Bone marrow (tissue), 2 donors: ENCODE measurements around the gene EME1.

Source experiments
- DNase-seq, 2 donors: peaks; one replicate each; lab custom pipeline; 2025; lab: John Stamatoyannopoulos, UW

Gene EME1

GRCh38 chr17:50347894-50348291 is 25.1 kb upstream of the EME1 start:
- no peak for DNase-seq

DNA sequence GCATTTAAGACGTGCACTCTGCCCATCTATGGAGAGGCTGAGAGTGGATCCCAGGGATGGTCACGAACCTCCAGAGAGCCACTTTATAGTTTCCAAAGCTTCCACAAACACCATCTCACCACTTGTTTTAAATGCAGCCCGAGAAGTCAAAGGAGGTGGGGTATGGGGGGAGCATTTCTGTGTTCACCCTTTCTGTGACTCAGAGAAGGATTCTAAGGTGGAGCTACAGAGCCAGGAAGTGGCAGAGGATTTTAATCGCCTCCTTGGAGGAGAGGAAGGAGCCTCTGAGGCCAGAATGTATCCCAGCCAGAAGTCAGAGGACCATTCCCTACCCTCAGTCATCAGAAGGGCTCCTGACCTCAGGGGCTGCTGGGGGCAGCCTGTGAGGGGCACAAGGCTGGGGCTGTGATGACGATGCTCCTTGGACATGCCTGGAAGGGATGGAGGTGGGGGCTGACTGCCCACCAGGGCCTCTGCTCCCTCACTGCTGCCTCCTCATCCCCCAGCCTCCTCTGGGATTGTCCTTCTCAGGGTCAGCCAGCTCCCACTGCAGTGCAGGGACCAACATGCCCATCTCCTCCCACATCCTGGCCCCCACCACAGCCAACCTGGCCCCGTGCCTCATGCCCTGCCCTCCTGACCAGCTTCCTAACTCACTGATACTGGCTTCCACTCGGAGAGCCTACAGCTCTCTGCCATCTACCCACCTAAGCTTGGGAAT is 24.3 kb upstream of the EME1 start:
- DNase-seq = no peak

GRCh38 chr17:50349243-50349600 is 23.8 kb upstream of the EME1 start:
- no peak for DNase-seq

DNA sequence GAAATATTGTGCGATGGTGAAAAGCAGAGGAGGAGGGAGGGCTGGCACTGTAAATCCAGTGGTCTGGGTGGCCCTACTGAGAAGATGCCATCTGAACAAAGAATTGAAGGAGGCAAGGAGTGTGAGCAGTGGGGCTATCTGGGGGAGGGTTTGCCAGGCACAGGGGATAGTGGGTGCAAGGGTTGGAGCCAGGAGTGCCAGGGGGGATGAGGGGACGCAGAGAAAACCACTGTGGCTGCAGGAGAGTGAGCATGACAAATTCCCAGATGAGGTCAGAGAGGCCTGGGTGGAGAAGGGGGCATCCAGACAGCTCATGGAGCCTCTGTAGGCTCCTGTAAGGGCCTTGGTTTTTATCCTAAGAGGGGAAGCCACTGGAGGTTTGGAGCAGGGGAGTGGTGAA is 22.3 kb upstream of the EME1 start:
- no peak for DNase-seq

DNA sequence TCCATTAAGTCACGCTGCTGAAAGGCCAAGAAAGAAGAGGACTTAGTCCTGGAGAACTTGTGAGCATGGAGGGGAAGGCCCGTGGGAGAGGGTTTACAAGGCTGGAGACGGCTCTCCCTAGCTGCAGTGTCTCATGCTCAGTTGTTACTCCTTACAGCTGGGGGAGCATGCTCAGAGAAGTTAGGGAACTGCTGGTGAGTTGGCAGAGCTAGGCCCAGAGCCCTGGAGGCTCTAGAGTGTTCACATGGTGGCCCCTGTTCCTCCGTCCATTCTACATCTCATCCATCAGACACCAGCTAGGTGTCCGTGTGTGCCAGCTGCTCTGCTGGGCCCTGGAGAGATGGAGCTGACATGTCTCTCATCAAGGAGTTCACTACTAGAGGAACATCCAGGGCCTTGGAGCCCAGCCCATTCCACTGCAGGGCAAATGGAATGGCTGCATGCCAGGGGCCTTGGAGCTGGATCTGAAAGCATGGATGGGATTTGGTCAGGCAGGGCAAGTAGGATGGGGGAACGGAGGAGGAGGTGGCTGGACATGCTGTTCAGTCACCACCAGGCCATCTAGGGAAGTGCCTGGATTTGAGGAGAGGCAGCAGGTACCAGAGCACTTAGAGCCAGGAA is 20.8 kb upstream of the EME1 start:
- no peak for DNase-seq

GRCh38 chr17:50352693-50353599 is 20.1 kb upstream of the EME1 start:
- no peak for DNase-seq

GRCh38 chr17:50353600-50354195 is 19.3 kb upstream of the EME1 start:
- DNase-seq = no peak

- no peak for DNase-seq
Observed at GRCh38 chr17:50354198-50354597, 18.8 kb upstream of the EME1 start.

- no peak for DNase-seq
Observed at GRCh38 chr17:50354776-50355175, 18.3 kb upstream of the EME1 start.

- DNase-seq = no peak
Observed at GRCh38 chr17:50355336-50355700, 17.7 kb upstream of the EME1 start.

DNA sequence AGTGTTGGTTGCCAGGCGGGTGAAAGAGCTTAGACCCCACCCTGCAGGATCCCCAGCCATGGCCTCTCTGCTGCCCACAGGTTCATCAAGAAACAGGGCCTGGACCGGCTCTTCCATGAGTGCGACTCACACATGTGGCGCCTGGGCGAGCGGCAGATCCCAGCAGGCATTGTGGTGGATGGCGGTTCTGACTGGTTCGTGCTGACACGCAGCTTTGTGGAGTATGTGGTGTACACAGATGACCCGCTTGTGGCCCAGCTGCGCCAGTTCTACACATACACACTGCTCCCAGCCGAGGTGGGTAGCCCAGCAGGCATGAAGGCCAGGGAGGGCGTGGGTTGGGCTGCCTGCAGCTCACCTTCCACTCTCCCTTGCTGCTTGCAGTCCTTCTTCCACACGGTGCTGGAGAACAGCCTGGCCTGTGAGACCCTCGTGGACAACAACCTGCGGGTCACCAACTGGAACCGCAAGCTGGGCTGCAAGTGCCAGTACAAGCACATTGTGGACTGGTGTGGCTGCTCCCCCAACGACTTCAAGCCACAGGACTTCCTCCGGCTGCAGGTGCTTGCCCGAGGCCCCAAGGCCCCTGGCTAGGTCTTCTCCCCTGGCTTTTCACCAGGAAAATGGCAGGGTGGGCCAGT is 17.2 kb upstream of the EME1 start:
- no peak for DNase-seq

DNA sequence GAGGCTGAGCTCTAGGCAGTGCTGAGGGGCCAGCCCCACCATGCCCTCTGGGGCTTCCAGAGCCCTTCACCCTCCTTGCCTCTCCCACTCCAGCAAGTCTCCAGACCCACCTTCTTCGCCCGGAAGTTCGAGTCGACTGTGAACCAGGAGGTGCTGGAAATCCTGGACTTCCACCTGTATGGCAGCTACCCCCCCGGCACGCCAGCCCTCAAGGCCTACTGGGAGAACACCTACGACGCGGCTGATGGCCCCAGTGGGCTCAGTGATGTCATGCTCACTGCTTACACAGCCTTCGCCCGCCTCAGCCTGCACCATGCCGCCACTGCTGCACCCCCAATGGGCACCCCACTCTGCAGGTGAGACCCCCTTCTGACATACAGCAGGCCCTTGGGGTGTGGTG is 16.6 kb upstream of the EME1 start:
- no peak for DNase-seq

DNA sequence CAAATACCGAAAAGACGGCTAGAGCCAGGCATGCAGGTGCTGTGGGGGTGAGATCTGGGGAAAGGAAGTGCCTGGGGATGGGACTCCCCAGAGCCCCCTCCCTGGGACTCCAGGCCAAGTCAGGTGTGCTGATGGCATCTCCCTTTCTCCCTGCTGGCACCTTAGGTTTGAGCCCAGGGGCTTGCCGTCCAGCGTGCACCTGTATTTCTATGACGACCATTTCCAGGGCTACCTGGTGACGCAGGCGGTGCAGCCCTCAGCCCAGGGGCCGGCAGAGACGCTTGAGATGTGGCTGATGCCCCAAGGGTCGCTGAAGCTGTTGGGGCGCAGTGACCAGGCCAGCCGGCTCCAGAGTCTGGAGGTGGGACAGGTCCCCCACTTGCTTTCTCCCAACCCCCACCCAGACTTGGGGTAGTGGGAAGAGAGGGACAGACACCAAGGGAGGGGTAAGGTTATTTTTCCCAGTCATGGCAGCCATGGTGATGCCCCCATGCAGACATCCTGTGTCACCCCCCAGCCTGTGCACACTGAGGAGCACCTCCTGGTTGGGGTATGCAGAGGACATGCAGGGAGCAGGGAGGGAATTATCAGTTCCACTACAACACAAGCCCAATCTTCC is 16.0 kb upstream of the EME1 start:
- DNase-seq = no peak

DNA sequence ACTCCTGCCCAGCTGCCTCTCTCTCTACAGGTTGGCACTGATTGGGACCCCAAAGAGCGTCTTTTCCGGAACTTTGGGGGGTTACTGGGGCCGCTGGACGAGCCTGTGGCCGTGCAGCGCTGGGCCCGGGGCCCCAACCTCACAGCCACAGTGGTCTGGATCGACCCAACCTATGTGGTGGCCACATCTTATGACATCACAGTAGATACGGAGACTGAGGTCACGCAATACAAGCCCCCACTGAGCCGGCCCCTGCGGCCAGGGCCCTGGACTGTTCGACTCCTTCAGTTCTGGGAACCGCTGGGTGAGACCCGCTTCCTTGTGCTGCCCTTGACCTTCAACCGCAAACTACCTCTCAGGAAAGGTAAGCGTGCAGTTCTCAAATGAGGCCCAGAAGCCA is 14.9 kb upstream of the EME1 start:
- no peak for DNase-seq

GRCh38 chr17:50359005-50359699 is 13.9 kb upstream of the EME1 start:
- DNase-seq = no peak

GRCh38 chr17:50359998-50360461 is 13.0 kb upstream of the EME1 start:
- DNase-seq = no peak

DNA sequence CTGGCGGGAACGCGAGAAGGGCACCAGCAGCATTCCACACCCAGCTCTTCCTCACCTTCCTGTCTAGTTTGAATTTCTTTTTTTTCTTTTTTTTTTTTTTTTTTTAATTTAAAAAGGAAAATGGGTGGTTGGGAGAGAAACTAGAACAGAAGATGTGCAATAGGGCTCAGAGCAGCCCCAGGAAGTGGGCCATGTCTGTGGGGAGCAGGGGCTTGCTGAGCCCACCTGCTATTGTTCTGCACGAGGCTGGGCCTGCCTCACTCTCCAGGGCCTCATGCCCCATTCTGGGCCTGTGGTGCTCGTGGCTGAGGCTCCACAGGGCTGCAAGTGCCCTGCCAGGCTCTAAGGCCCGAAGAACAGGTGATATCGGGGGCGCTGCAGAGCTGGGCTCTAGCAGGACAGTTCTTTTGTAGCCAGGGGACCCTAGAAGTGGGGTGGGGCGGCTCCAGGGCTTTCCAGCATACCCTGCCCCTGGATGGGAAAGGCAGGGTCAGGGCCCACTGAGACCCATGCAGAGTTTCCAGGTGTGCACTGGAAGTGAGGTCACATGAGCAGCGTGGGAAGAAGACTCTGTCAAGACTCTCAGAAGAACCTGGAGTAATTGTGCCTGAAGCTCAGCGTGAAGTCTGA is 12.4 kb upstream of the EME1 start:
- DNase-seq = no peak

DNA sequence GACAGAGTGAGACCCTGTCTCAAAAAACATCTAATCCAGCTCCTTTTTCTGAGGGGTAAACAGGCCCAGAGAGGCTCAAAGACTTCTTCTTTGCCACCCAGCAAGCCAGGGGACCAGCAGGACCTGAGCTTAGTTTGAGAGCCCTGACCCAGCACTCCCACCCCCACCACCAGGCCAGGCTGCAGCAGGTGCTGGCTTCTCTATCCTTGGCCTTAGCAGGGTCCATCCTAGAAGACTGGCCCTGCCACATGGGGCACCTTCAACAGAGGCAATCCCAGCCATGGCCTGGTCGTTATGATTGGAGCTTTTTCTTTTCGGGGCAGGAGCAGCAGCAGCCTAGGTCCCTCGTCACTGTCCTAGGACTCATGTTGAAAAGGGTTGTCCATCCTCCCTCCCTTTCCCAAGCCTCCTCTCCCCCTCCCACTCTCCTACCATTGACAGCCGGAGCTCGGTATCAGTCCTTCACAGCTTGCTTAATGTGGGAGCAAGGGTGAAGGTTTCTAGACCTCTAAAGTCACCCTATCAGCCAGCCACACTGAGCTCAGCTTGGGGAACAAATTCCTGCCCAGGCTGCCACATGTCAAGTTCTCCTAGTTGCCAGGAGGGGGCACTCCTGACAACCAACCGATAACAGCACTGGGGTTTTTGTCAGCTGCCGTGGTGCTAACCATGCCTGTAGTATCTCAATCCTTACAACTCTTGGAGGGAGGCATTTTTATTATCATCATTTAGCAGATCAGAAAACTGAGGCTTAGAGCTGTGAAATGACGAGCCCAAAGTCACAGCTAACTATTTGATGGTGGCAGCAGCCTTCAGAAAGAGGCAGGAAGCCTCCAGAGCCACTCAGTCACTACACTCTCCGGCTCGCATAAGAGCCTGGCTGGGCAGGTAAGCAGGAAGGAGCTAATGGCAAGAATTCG is 11.2 kb upstream of the EME1 start:
- DNase-seq = peak; percentile 5 to 21

GRCh38 chr17:50362661-50363060 is 10.4 kb upstream of the EME1 start:
- no peak for DNase-seq
